Stimulated activated CD4-positive, alpha-beta T cell treated with anti-CD3 and anti-CD28 coated beads, Interleukin-12 subunit alpha, Interleukin-12 subunit beta, amount 100 ng/mL, for 48 hours (primary cell): ENCODE measurements around the gene CFP.
A peak's percentile ranks its signal among the peaks of the same experiment; 100 is the strongest.
"Not testable (repeated sequence)": the region's sequence is repeated elsewhere in the genome, so short reads cannot be mapped to it uniquely, and the experiment has no call there.

ENCODE experiments used
- DNase-seq, 3 donors: peaks; one replicate each; pipeline ENCODE4 v3.0.0-alpha.2; 2020; ENCODE audit warnings: low read depth in 2 of 3, low spot score in 1 of 3

Gene CFP

GRCh38 chrX:47607091-47607490 is 22.6 kb downstream of the CFP start:
- DNase-seq: no peak

GRCh38 chrX:47605024-47605423 is 24.7 kb downstream of the CFP start:
- no peak for DNase-seq

- DNase-seq: not testable (repeated sequence)
Measured at GRCh38 chrX:47603125-47603524, 26.6 kb downstream of the CFP start.

GRCh38 chrX:47597222-47597621 is 32.5 kb downstream of the CFP start:
- DNase-seq: no peak

- DNase-seq: no peak
Measured at GRCh38 chrX:47596256-47596655, 33.5 kb downstream of the CFP start.

- DNase-seq: no peak
Measured at GRCh38 chrX:47595716-47596251, 33.9 kb downstream of the CFP start.

GRCh38 chrX:47593522-47593921 is 36.2 kb downstream of the CFP start:
- no peak for DNase-seq

- DNase-seq: no peak
Measured at GRCh38 chrX:47590984-47591383, 38.7 kb downstream of the CFP start.

- DNase-seq: no peak
Measured at GRCh38 chrX:47587906-47588735, 41.6 kb downstream of the CFP start.

- DNase-seq: no peak
Measured at GRCh38 chrX:47587091-47587891, 42.4 kb downstream of the CFP start.

GRCh38 chrX:47586043-47586787 is 43.5 kb downstream of the CFP start:
- no peak for DNase-seq

- no peak for DNase-seq
Measured at GRCh38 chrX:47585273-47585672, 44.5 kb downstream of the CFP start.

GRCh38 chrX:47584714-47585113 is 45.0 kb downstream of the CFP start:
- DNase-seq: no peak

- no peak for DNase-seq
Measured at GRCh38 chrX:47583240-47583861, 46.4 kb downstream of the CFP start.

- DNase-seq: peak; percentile 72 to 77 (median 76)
Measured at GRCh38 chrX:47581731-47582647, 47.7 kb downstream of the CFP start, which contains the start of gene TIMP1. Gene TIMP1 (plus strand): TSS chrX:47582436. CDS start chrX:47583416, 980 bp downstream.

GRCh38 chrX:47579537-47579936 is 50.2 kb downstream of the CFP start:
- peak in 1 of 3 donors; percentile 23 for DNase-seq

GRCh38 chrX:47578692-47579091 is 51.0 kb downstream of the CFP start:
- no peak for DNase-seq

- DNase-seq: no peak
Measured at GRCh38 chrX:47577901-47578300, 51.8 kb downstream of the CFP start.

- no peak for DNase-seq
Measured at GRCh38 chrX:47577424-47577823, 52.3 kb downstream of the CFP start.
